Suprapubic skin (tissue), 3 donors: Measurements from ENCODE around the gene GANC.

ENCODE experiments used
- EP300 ChIP-seq: sonication (generic); formaldehyde crosslinking; IDR thresholded peaks from one replicate; pipeline ENCODE4 v1.6.1; 2017; ENCODE audit warnings: antibody characterized with exemption
- POLR2A ChIP-seq, 2 donors: fragments of 450-650 bp; IDR thresholded peaks; one replicate each; pipeline ENCODE4 v1.6.1; 2017; ENCODE audit warnings: antibody characterized with exemption in 2 of 2, mild to moderate bottlenecking in 2 of 2, moderate library complexity in 2 of 2
- TF ChIP-seq, protein P1 (sequence below), 2 donors: fragments of 200-600 bp in 1 of 2; fragments of 450-650 bp in 1 of 2; sonication (generic) in 1 of 2; IDR thresholded peaks; one replicate each; pipeline ENCODE4 v1.5.1; 2016 to 2019; ENCODE audit warnings: antibody characterized with exemption in 2 of 2, mild to moderate bottlenecking in 1 of 2, moderate library complexity in 1 of 2

DNA sequence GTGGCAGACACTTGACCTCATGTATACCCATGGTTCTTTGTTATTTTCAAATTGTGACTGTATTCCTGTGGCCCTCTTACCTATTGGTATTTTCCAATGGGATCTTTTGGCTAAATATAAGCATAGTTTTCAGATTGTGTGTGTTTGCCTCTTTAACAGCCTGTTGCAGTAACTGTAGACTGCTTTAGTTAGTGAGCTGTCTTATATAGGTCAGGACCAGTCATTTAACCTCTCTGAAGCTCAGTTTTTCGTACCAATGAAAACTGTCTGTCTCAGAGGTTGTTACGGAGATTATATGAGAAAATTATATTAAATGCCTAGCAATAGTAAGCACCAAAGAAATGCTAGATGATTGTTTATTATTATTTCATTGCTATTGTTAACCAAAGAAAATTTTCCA lies 57.0 kb downstream of the GANC start:
- TF ChIP-seq, protein P1, sequence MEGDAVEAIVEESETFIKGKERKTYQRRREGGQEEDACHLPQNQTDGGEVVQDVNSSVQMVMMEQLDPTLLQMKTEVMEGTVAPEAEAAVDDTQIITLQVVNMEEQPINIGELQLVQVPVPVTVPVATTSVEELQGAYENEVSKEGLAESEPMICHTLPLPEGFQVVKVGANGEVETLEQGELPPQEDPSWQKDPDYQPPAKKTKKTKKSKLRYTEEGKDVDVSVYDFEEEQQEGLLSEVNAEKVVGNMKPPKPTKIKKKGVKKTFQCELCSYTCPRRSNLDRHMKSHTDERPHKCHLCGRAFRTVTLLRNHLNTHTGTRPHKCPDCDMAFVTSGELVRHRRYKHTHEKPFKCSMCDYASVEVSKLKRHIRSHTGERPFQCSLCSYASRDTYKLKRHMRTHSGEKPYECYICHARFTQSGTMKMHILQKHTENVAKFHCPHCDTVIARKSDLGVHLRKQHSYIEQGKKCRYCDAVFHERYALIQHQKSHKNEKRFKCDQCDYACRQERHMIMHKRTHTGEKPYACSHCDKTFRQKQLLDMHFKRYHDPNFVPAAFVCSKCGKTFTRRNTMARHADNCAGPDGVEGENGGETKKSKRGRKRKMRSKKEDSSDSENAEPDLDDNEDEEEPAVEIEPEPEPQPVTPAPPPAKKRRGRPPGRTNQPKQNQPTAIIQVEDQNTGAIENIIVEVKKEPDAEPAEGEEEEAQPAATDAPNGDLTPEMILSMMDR (IDR thresholded peaks at IDR 0.05): no peak
- TF ChIP-seq POLR2A (IDR thresholded peaks at IDR 0.05) (no peak), EP300 (no peak)
